ENCODE measurements around the gene INF2.

Gene INF2

DNA sequence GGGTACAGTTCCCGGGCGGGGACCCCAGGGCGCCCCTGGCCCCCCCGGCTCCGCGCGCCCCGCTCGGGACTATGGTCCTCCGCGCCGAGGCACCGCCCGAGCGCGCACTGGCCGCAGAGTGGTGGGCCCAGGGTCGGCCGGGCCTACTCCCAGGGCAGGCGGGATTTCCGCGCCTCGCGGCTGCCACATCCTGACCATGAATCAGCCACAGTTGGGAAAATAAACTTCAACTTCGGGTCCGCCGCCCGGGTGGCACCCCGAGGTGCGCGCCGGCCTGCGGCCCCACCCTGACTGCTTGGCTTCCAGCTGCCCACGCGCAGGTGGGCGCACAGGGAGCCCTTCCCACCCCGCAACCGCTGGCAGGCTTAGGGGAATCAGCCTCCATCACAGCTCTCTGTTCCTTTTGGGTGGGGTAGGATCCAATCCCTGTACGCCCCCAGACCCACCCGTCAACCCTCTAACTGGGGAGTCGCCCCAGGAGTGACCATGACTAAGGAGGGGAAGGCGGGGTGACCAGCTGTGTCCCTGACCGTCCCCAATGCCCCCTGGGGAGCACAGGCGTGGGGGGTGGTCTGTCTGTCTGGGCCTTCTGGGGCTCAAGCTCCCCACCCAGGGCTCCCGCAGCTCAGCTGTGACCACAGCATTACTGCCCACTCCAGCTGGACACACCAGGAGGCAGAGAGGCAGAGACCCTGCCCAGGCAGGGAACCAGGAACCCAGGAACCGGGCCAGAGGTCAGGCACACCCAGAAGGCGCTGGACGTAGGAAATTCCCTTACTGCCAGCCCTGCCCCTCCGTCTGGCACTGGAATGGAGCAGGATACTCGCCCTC lies 678 bp downstream of the INF2 start:
- no peak for DNase-seq (ENCODE audit: low spot score)

DNA sequence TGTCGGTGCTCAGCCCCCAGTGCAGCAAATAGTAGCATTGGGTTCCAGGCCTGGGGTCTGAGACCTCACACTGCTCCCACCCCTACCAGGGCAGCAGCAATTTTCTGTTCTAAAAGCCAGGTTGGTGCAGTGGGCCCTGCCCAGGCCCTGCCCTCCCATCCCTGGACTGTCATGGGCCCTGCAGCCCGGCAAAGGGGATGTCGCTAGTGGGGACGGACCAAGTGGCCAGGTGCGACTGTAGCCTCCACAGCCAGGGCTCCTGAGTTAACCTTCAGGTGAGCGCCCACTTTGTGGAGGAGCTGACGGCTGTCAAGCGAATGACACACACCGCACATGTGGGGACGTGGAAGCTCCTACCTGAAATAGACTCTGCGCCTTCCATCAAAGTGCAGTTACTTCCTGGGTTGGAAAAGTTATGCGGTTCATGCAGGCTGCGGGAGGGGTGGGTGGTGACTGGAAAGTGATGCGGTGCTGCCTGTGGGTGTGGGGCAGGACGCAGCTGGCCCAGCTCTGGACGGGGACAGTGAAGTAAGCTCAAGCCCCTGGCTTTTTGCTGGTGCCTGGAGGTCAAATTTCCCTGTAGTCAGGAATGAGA lies 1.5 kb downstream of the INF2 start:
- no peak for DNase-seq (ENCODE audit: low spot score)

DNA sequence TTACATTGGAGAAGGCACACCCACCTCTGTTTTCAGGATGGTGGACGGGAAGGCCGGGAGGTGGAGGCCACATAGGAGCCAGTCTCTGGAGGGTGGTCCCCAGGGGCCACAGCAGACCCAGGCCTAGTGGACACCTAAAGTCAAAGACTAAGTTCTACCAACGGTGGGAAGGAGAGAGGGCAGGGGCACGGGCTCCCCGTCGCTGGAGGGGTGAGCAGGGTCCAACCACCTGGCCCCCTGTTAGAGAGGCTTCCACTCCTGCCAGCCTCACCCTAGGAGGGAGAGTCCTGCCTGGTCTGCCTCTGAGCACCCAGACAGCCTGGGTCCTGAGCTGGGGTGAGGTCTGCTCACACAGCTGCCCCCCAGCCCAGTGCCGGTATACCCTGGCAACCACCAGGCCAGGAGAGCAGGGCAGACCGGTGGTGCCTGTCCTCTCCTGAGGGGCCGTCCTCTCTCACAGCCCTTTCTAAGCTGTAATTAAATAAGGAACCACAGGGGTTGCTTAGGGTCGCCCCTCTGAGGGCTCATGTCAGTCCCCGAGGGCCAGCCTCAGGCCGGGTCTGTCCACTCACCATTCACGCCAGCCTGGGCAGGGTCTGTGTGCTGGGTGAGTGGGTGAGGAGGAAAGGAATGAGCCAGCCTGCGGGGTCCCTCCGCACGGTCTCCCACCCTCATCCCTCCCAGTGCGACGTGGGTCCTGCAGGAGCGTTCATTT lies 2.3 kb downstream of the INF2 start:
- DNase-seq (ENCODE audit: low spot score), result no peak

DNA sequence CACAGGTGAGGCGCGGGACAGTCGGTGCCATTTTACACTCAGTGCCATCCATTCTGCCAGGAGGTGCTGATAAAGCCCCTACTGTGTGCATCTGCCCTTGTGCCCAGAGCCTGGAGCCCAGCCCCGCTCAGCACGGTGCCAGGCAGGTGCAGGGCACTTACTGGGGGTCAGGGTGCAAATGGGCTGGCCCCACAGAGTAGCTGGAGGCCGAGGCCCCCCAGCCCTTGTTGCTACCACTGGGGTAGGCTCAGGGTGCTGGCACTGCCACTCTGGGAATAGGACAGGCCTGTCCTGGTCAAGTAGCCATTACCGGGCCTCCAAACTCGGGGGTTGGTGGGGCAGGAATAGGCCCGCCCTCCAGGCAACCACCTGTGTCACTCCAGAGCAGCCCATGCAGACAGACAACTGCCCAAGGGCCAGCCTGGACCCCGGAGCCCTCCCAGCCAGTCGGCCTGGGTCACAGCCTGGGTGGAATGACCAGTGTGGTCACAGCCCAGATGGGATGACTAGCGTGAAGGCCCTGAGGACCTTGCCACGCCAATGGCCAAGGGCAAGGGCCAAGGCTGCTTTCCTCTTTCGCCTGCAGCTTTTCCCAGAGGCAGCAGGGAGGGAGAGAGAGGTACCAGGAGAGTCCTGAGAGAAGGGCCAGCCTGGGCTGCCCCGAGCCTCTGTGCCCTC lies 3.0 kb downstream of the INF2 start:
- no peak for DNase-seq (ENCODE audit: low spot score)

DNA sequence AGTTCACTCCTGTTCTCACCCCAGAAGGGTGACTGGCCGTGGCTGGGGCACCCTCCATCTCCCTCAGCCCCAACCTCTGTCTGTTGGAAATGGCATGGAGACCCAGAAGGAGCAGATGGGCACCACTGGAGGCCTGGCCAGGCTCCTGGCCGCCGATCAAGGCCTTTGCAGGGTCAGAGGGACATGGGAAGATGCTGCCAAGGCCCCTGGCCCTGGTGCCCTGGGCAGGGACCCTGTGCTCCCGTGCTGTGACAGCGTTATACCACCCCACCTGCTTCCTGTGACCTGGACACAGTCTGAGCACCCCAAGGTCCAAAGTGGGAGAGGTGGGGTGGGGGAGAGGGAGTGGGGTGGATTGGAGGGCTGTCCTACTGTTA lies 3.5 kb downstream of the INF2 start:
- DNase-seq (ENCODE audit: low spot score), result no peak

DNA sequence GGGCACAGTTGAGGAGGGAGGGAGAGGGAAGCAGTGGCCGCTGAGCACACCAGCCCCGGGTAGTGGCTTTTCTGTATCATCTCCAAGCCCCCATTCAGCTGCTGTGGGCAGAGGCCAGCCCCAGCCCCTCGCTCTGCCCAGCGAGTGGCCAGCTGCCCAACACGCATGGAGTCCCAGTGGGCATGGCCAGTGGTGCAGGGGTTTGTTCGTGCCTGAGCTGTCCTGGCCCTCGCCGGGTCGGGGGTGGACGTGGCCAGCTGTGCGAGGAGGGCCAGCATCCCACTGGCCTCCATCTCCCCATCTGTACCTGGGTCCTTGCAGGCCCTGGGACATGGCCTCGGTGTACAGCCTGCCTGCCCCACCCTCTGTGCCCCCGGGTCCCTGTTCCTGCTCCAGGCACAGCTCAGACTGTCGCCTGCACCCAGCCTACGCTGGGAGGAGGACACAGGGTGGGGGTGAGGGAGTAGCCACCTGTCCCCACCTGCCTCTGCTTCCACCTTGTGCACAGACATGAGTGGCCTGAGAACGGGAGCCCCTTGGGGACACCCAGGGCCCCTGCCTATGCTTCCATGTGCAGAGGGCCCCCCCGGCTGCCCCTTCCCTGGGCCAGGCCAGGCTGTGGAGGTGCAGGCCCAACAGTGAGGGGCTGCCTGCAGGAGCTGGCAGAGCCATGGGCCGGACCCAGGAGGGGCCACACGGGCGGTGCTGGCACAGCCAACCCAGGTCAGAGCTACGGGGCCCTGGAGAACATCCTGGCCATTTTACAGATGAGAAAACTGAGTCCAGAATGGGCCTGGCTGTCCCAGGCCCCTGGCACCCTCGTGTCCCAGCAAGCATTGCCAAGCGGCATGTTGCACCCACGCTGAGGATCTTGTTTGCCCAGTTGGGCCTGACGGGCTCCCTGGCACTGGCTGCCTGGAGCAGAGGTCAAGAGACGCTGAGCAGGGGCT lies 4.3 kb downstream of the INF2 start:
- no peak for DNase-seq (ENCODE audit: low spot score)

DNA sequence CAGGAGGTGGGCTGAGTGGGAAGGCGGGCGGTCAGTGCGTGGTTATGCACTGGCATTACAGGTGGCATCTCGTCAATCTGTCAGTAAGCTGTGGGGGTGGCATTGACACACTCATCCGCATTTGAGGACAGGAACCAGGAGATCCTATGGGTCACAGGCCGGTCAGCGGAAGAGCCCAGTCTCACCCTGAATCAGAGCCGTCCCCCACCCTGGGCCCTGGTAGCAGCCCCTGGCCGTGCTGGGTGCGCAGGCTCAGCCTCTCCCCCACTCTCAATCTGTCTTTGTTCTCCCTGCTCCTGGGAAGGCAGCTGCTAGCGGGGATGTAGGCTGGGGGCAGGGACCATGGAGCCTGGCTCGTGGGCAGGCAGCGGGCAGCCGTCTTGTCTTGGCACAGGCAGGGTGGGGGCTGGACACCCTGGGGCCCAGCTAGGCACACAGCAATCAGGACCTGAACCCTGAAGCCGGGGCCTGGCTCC lies 5.1 kb downstream of the INF2 start:
- no peak for DNase-seq (ENCODE audit: low spot score)

DNA sequence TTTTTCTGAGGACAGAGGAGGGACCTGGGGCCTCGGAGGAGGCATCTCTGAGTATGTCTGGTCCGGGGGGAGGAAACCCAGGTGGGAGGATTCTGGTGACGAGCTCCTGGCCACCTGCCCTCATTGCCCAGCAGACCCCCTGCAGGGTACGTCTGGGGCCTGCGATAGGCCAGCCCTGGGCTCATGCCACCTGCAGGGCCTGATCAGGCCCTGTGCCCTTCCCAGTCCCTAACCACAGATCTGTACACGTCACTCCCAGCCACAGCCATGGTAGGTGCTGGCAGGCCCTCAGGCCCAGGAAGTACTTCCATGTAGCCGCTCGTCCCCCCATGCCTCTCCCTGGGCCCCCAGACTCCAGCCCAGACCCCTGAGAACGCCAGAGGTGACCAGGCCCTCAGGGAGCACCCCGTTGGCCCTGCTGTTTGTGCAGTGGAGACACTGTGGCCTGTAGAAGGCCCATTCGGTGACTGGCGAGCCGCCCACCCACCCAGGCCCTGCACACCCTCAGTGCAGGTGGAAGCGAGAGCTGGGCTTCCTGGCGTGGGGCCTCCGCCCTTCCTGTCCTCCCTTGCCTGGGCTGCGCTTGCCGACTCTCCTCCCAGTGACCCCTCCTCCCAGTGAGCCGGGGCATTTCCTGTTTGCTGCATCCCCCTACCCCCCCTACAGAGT lies 5.7 kb downstream of the INF2 start:
- peak; percentile 71 for DNase-seq (ENCODE audit: low spot score)

DNA sequence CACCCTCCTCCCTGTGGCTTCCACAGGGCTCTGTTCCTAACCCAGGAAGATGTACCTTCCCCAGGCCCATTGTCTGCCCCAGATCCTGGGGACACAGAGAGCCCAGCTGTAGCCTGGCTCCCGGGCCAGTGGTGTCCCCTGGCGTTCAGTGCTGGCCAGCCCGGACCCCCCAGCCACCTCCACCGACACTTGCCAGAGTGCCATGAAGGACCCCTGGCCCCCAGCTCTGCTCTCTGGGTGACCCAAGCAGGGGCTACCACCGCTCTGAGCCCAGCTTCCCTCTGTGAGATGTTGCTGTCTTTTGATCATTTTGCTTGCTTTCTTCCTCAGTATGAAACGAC lies 6.2 kb downstream of the INF2 start:
- no peak for DNase-seq (ENCODE audit: low spot score)

DNA sequence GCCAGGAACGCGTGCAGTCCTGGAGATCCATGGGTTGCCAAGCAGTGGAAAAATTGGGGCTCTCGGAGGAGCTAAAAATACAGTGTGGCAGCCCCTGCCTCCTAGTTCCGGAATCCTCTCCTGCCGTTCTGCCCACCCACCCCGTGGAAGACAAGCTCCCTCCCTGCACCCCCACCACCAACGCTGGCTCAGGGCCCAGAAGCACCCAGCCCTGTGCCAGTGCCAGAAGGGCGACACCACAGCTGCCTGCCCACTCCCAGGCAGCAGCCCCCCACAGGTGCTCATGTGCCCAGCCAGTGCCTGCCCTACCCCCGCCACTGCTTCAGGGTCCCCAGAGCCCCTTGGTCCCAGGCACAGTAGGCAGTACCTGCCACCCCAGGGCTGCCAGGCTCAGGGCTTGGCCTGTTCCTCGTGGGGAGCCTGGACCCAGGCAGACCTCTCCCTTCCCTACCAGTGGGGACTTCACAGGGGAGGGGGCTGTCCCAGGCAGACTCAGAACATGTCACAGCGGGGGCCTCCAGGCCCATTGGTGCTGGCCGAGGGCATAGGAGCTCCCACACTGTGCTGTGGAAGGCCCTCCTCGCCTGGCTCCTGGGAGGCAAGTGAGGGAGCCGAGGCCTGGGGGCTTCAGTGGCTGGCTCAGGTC lies 7.4 kb downstream of the INF2 start:
- no peak for DNase-seq (ENCODE audit: low spot score)

DNA sequence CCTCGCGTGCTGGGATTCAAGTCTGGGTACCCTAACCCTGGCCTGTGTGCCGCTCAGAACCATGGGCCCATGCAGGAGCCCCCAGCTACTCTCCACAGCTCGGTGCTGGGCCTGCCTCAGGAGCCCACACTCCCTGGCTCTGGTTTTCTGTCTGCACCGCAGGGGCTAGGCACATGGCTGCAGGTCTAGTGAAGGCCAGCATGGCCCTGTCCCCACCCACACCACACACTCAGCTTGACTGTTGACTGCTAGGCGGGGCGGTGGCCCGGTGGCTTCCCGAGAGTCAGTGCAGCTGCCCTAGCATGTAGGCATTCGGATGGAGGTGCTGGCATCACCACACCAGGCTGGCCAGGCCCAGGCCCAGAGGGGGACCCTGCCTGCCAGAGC lies 7.9 kb downstream of the INF2 start:
- DNase-seq (ENCODE audit: low spot score), result no peak

DNA sequence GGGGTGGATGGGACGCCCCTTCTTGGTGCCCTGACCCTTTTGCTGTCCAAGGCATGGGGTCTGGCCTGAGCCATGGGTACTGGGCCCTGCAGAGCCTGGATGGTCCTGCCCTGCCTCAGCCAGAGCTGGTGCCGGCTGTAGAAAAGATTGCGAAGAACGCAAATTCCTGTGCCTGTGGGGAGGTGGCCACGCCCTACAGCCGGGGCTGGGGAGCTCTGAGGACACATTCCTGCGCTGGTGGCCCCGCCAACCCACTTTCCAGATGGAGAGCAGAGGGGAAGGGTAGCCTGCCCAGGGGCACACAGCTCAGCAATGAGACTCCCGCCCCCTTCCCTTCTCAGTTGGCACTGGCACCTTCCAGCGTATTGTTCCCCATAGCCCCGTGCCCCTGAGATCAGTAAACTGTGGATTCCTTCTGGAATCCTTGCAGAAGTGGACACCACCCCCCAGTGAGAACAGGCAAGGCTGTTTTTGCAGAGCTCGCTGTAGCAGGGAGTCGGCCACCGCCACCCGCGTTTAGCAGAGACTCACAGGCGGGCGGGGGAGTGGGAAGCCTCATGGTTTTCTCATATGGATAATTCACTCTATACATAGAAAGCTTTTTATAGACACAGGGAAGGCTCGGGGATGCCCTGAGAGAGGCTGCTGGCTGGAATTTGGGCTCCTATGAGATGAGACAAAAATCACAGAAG lies 8.6 kb downstream of the INF2 start:
- DNase-seq (ENCODE audit: low spot score), result no peak

DNA sequence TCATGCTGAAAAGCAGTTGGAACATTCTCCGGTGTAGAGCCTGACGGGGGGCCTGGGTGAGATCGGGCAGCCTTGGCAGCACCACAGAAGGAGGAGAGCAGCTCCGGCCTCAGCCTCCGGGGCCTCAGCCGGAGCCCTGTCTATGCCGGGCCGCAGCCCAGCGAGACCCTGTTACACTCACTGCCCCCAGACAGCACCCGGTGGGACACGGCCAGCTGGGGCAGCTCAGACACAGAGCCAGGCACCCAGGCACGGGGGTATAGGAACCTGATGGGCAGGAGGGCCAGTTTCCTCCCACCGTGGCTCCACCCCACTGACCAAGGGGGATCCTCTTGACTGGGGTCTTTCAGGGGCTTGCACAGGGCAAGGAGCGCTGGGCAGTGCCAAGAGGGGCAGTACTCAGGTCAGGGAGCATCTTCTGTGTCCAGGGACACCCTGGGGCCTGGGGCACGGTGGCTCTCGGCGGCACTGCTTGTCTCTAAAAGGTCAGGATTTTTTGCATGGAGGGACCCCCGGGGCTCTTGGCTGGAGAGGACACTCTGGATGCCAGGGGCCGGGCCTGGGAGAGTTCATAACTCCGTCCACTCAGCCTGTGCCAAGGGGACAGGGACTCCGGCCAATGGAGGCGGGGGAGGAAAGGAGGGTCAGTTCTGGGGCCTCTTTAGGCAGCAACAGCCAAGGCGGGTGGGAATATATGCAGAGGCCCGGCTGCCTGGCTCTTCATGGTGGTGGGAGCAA lies 9.4 kb downstream of the INF2 start:
- DNase-seq (ENCODE audit: low spot score), result no peak

DNA sequence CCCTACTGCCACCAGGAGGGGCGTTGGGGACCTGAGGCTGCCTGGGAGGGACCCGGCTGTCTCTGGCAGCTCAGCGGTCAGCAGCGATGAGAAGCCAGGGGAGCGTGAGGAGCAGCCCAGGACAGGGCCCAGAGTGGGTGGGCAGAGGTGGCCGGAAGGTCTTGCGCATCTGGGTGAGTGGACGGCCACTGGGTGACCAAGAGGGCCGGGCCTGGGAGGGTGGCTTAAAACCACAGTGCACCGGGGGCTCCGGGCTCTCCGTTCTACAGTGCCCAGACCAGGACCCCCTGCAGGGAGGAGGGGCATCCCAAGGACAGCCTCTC lies 10.0 kb downstream of the INF2 start:
- no peak for DNase-seq (ENCODE audit: low spot score)

DNA sequence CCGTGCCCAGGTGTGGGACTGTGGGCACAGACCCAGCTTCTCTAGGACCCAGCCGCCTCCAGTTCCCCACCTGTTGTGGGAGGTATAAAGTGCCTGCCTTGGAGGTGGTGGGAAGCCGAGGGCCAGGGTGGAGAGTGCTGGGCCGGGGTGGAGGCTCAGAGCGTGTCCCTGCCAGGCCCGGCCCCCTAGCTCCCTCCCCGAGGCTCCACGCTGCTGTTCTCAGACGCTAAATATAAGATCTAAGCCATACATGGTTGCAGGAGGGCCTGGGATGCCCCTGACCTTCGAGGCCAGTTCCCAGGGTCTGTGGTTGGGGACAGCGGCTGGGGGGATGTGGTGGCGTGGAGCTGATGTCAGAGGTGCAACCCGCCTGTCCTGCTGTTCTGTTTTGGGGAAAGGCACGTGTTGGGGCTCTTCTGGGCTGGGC lies 10.8 kb downstream of the INF2 start:
- no peak for DNase-seq (ENCODE audit: low spot score)

DNA sequence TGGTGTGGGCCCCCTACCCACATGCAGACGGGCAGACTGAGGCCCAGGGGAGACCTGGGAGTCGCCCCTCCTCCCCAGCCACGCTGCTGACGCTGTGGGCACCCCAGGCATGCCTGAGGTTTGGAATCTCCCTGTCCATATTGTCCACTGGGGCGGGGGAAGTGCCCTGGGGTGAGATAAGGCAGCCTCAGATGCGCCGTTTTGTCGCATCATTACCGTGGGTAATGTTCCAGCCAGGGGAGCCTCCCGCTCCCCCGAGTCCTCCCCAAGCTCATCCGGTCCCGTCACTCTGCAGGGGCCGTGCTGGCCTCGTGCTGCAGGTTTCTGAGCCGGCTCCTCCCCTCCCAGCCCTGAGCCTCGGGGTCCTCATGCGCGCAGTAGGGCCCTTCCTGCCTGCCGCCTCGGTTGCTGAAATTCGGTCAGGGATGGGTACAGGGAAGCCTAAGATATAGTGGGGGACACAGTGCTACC lies 11.4 kb downstream of the INF2 start:
- DNase-seq (ENCODE audit: low spot score), result no peak

DNA sequence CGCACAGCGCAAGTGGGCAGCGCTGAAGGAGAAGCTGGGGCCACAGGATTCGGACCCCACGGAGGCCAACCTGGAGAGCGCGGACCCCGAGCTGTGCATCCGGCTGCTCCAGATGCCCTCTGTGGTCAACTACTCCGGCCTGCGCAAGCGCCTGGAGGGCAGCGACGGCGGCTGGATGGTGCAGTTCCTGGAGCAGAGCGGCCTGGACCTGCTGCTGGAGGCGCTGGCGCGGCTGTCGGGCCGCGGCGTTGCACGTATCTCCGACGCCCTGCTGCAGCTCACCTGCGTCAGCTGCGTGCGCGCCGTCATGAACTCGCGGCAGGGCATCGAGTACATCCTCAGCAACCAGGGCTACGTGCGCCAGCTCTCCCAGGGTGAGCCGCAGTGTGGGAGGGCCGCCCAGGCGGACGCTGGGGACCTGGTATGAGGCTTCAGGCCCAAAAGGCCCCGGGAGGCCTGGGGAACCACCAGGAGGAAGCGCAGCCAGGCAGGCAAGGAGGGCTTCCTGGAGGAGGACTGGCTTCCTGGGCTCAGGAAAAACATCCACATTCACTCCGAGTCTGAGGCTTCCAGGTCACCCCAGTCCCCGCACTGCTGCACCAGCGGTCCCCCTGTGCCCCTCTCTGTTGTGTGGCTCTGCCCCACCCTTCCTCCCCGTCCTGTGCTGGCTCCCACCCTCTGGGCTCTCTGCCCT lies 12.1 kb downstream of the INF2 start:
- no peak for DNase-seq (ENCODE audit: low spot score)

DNA sequence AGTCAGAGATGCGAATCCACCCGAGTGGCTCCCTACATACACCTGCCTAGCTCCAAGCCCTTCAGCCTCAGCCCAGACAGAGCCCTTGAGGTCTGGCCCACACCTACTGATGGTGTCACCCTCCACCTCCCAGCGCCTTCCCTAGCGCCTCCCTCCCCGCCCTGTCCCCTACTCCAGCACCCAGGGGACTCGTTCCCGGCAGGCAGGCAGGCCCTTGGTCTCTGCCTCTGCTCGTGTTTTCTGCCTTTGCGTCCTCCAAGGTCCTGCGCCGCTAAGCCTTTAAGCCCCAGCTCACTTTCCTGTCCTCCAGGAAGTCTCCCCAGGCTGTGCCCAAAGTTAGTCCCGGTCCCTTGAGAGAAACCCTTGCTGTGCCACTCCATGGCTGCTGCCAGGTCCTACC lies 12.7 kb downstream of the INF2 start:
- no peak for DNase-seq (ENCODE audit: low spot score)

DNA sequence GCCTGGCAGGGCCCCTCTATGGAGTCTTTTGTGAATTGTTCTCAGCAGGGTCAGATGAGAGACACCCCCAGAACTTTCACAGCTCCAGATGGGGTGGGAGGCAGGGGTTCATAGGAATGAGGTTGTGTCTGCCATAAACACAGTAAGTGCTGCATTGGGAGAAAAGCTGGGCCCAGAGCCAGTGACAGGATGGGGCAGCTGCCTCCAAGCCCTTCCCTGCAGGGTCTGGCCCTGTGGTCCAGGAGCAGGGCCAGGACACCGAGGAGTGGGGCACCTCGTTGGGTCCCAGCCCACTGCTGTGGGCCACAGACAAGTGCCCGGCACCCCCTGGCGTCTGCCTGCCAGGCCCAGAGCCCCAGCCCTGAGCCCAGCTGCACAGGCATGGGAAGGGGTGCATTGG lies 13.3 kb downstream of the INF2 start:
- no peak for DNase-seq (ENCODE audit: low spot score)

All from CD4-positive, alpha-beta T cell treated with Interleukin-6 at 100 ng/mL for 8 hours (primary cell).